HG03378 (cell line): ENCODE measurements around the gene ARRB1.

Experiments used
- ATAC-seq: cut with Tn5 transposase; IDR thresholded peaks from one replicate; pipeline ENCODE4 v1.9.1; 2021; ENCODE audit warnings: mild to moderate bottlenecking, moderate library complexity; ENCODE audit not compliant: unreplicated experiment

The ARRB1 gene

DNA sequence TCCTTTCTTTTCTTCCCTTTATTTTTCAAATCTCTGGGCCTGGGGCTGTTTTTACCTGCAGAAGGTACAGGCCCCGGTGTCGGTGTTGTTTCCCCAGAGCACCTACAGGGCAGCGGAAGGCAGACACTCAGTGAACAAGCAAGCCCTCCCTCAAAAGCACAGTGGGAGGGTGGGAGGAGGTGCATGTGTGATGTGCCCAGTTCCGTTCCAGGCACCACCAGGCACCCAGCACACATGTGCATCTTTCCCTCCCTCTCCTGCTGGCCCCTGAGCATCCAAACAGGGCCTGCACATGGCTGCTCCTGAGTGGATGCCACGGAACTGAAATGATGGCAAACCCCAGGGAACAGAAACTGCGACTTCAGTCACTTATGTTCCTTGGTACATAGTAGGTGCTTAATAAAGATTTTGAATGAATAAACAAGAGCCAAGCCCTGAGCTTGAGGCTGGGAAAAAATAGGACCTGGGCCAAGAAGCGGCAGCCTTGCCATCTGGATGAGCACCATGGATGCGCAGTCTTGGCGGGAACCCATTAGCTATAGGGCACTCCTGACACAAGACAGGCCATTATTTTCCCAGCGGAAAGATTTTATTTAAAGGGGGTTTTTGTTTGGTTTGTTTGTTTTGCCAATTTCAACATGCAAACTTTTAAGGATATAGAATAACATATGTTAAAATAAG lies 47.8 kb downstream of the ARRB1 start:
- no peak for ATAC-seq

DNA sequence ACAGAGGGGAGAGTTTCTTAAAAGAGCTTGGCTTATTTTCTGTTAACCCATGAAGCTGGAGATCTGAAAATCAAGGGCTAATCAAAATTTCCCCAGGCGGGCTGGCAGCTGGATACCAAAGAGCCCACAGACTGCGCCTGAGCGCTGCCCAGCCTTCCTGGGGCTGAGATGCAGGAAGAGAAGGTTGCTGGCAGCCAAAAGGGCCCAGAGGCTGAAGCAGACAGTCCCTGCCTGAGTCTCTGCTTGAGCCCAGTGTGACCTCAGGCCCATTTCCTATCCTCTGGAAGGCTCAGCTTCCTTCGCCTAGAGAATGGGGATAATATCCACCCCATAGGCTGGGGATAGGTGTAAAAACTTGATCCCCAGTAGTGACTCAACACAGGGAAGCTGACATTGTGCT lies 49.1 kb downstream of the ARRB1 start:
- ATAC-seq, result no peak

DNA sequence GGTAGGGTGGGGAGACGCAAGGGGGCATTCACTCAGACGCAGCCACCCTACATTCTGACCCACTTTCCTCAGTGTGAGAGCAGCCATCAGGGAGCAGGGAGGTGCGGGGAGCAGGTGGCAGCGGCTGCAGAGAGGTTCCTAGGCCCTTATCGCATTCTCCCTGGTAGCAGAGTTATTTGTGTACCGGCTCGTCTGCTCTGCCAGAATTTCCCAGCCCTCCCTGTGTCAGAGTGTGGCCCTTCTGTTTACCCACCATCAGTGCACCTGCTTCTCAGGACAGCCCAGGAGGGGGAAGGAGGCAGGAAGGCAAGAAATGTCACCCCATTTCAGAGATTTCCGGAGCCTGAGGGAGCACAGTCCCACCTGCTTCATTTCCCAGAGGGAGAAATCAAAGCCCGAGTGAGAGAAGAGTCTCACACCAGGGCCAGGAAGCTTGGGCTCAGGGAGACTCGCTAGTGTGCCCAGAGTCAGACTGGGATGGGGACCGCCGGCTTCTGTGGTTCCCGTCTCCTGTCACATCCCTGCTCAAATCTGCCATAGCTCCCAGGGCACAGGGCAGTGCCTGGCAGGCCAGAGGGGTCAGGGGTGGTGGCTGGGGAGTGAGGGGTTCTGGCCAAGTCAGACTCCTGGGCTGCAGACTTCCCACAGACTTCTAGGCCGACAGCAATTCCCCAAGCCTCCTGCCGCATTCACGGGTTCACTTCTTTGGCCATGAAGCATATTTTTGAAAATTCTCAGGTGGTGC lies 49.7 kb downstream of the ARRB1 start:
- no peak for ATAC-seq

GRCh38 chr11:75301131-75301530 lies 50.3 kb downstream of the ARRB1 start:
- ATAC-seq, result no peak

GRCh38 chr11:75298976-75299260 lies 52.5 kb downstream of the ARRB1 start:
- no peak for ATAC-seq

DNA sequence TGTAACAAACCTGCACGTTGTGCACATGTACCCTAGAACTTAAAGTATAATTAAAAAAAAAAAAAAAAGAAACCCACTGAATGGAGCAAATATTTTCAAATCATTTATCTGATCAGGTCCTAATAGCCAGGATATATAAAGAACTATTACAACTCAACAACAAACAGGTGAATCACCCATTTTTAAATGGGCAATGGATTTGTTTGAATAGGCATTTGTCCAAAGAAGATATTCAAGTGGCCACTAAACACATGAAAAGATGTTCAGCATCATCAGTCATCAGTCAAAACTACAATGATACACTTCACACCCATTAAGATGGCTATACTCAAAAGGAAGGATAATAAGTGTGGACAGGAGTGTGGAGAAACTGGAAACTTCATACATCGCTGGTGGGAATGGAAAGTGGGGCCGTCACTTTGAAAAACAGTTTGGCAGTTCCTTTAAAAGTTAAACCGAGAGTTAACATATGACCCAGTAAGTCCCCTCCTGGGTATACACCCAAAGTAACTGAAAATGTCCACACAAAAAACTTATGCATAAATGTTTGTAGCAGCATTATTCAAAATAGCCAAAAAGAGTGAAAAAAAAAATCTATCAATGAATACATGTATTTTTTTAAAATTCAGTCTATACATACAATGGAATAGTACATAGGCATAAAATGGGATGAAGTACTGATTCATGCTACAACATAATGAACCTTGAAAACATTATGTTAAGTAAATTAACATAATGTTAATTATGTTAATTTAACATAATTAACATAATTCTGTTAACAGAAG lies 53.1 kb downstream of the ARRB1 start:
- no peak for ATAC-seq

DNA sequence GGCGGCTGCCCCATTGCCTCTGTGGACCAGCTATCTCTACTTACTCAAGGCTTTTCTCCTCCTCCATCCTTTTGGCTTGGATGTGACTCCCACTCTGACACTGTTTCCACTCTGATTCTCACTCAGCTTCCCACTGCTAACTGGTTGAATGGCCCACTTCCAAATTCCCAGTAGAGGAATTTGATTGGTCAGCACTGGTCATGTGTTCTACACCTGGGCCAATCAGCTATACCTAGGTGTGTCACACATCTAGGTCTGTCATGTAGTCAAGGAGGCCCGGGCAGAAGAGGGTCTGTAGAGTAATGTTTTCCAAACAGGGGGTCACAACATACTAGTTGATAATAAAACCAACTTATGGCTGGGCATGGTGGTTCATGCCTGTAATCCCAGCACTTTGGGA lies 57.6 kb downstream of the ARRB1 start:
- no peak for ATAC-seq

GRCh38 chr11:75292943-75293342 lies 58.5 kb downstream of the ARRB1 start:
- ATAC-seq, result no peak

GRCh38 chr11:75291741-75292140 lies 59.7 kb downstream of the ARRB1 start:
- ATAC-seq, result no peak

DNA sequence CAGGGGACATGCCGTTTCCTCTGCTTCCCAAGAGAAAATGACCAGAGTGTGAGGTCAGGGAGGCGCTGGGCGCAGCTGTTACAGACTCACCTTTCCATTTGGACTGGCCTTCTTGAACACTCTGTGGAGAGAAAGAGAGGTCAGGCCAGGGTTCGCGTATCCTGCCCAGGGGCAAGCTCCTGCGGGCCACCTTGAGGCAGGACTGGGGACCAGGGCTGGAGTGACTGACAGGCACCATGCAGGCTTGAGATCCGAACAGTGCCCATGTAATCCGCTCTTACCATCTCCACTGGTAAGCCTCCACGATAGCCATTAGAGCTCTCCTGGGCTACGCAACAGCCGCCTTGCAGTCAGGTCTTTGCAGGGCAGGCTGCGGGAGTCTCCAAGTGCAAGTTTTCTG lies 61.5 kb downstream of the ARRB1 start:
- ATAC-seq, result no peak

GRCh38 chr11:75289511-75289760 lies 62.0 kb downstream of the ARRB1 start:
- no peak for ATAC-seq

GRCh38 chr11:75287579-75287978 lies 63.9 kb downstream of the ARRB1 start:
- ATAC-seq, result no peak

DNA sequence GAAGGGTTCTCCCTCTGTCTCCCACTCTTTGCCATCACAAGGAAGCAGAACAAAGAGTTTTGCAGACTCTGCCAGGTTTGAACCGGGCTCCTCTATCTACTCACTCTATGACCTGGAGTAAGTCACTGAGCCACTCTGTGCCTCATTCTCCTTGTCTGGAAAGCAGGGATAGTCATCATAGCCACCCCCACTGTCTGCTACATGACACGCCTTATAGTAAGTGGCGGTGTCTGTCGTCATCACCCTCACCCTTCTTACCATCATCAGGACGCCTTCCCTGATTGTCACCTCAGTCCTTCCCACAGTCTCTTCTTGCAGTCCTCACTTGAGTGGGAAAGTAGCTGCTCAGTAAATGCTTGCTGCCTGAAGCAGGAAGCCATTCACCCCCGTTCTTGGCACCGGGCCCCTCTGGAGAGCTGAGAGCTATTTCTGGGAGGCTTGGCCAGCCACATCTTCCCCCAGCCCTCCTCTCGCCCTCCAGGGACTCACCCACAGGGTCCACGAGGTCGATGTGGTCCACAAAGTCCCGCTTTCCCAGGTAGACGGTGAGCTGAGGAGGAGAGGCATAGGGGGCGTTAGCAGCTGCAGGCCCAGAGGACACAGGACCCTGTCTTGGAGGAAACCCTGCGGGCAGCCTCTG lies 64.5 kb downstream of the ARRB1 start:
- ATAC-seq, result no peak

DNA sequence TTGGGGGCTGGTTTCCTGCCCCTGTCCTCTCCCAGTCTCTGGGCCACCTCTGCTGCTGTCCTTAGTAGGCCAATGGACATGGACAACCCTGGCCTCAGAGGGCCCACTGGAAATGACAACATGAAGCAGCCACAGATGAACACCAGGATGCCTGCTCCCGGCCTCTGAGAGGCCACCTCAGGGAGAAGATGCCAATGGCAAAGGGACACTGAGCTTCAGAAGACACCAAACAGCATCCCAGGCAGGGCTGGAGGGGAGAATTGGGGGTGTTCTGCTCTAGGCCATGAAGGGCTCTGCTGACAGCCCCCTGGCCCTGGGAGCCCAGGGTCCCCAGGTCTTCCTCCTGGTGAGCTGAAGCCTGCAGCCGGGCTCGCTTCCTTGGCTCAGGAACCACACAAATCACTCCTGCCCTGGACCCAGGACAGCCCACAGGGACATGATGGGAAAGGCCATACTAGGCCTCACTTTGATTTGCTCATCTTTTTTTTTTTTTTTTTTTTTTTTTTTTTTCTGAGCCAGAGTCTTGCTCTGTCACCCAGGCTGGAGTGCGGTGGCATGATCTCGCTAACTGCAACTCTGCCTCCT lies 65.6 kb downstream of the ARRB1 start:
- no peak for ATAC-seq

GRCh38 chr11:75283391-75283931 lies 68.0 kb downstream of the ARRB1 start:
- ATAC-seq, result no peak

DNA sequence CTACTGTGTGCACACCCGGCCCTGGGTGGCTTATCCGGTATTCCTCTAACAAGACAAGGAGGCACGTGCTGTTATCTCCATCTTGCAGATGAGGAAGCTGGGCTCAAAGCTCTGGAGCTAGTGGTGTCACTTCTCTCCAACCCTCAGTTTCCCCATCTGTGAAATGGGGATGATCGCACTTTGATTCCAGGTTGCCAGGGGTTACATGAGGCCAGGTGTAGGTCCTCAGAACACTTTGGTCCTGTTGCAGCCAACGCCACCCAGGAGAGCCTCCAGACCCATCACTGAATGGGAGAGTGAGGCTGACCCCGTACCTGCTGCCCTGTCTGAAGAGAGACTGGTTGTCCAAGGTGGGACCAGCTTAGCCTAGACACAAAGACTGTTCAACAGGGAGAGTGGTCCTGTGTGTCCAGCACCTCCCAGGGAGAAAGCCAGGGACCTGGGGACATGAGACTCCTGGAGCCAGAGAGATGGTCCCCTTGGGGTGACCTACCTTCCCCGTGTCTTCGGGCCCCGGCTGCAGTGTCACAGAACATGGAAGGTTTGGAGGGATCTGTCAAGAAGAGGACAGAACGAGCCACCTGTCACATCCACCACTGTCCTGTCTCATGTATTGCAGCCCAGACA lies 69.9 kb downstream of the ARRB1 start:
- ATAC-seq, result no peak

GRCh38 chr11:75280770-75281468 lies 70.5 kb downstream of the ARRB1 start:
- no peak for ATAC-seq

GRCh38 chr11:75280227-75280701 lies 71.2 kb downstream of the ARRB1 start:
- peak; percentile 56 for ATAC-seq

DNA sequence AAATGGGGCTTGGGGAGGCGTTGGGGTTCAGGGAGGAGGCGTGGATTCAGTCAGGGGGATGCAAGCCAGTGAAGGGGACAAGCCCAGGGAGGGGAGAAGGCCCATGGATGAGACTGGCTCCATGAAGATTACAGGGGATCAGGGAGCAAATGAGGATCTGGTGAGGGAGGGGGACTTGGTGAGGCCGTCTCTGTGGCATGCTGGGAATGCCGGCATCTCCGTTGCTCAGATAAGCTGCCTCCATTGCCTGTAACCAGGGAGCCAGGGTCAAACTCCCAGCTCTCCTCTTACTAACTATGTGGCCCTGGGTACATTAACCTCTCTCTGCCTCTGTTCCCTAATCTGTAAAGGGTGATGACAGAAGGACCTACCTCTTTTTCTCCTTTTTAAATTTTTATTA lies 72.2 kb downstream of the ARRB1 start:
- ATAC-seq, result no peak
